HepG2 (cell line): Measurements from ENCODE around the gene NT5DC1. TPM values are rescaled to one million over a fixed set of nuclear protein-coding genes. Genes with fewer than 3 reads are reported as not detected.

Experiments
- BHLHE40 ChIP-seq: IDR thresholded peaks from 2 replicates; pipeline ENCODE4 v1.6.1; 2011; ENCODE audit warnings: low read length, improper control_type of control experiment
- BRD4 ChIP-seq: sonication (generic); formaldehyde crosslinking; IDR thresholded peaks from 2 replicates; pipeline ENCODE4 v1.4.0; 2020; ENCODE audit warnings: missing genetic modification reagents
- CC2D1A ChIP-seq: sonication (generic); formaldehyde crosslinking; IDR thresholded peaks from 2 replicates; pipeline ENCODE4 v1.8.1; 2023; ENCODE audit warnings: mild to moderate bottlenecking, missing genetic modification reagents
- DMAP1 ChIP-seq: IDR thresholded peaks from 2 replicates; pipeline ENCODE4 v1.6.1; 2016
- FOSL2 ChIP-seq: sonication (generic); formaldehyde crosslinking; IDR thresholded peaks from 2 replicates; pipeline ENCODE4 v1.4.0; 2020; ENCODE audit warnings: missing genetic modification reagents
- HOXD1 ChIP-seq: sonication (generic); formaldehyde crosslinking; IDR thresholded peaks from 2 replicates; pipeline ENCODE4 v1.5.0; 2020; ENCODE audit warnings: missing genetic modification reagents
- MBD4 ChIP-seq: IDR thresholded peaks from 2 replicates; pipeline ENCODE4 v1.6.1; 2012; ENCODE audit warnings: low read length, inconsistent platforms, borderline replicate concordance
- MTA3 ChIP-seq: sonication (generic); formaldehyde crosslinking; IDR thresholded peaks from 2 replicates; pipeline ENCODE4 v1.4.0; 2020; ENCODE audit warnings: missing genetic modification reagents
- MXD1 ChIP-seq: sonication (generic); formaldehyde crosslinking; IDR thresholded peaks from 2 replicates; pipeline ENCODE4 v1.4.0; 2020; ENCODE audit warnings: mild to moderate bottlenecking, missing genetic modification reagents
- MXI1 ChIP-seq: IDR thresholded peaks from 3 replicates; pipeline ENCODE4 v1.6.1; 2012; ENCODE audit warnings: low read depth, low read length, inconsistent platforms, borderline replicate concordance
- NCOA5 ChIP-seq: sonication (generic); formaldehyde crosslinking; IDR thresholded peaks from 2 replicates; pipeline ENCODE4 v1.4.0; 2020; ENCODE audit warnings: missing genetic modification reagents
- NFKBIZ ChIP-seq: IDR thresholded peaks from 2 replicates; pipeline ENCODE4 v1.6.1; 2018; ENCODE audit warnings: missing genetic modification reagents, missing compliant biosample characterization
- NFYB ChIP-seq: sonication (generic); formaldehyde crosslinking; IDR thresholded peaks from 2 replicates; pipeline ENCODE4 v1.4.0; 2020; ENCODE audit warnings: missing genetic modification reagents
- RARG ChIP-seq: sonication (generic); formaldehyde crosslinking; IDR thresholded peaks from 2 replicates; pipeline ENCODE4 v1.4.0; 2020; ENCODE audit warnings: low read depth, mild to moderate bottlenecking, missing genetic modification reagents
- RBAK ChIP-seq: sonication (generic); formaldehyde crosslinking; IDR thresholded peaks from 2 replicates; pipeline ENCODE4 v1.5.1; 2020; ENCODE audit warnings: mild to moderate bottlenecking, missing genetic modification reagents
- RCOR2 ChIP-seq: IDR thresholded peaks from 2 replicates; pipeline ENCODE4 v1.6.1; 2016; ENCODE audit warnings: missing biosample characterization, missing genetic modification reagents
- SKI ChIP-seq: fragments of 450-650 bp; IDR thresholded peaks from one replicate; pipeline ENCODE4 v1.6.1; 2018; ENCODE audit warnings: mild to moderate bottlenecking; ENCODE audit not compliant: partially characterized antibody
- TAF1 ChIP-seq: sonication (generic); formaldehyde crosslinking; IDR thresholded peaks from 2 replicates; pipeline ENCODE4 v1.4.0; 2020; ENCODE audit warnings: missing genetic modification reagents
- TCF7L2 ChIP-seq: IDR thresholded peaks from 2 replicates; pipeline ENCODE4 v1.6.1; 2011; ENCODE audit warnings: mild to moderate bottlenecking, low read depth, low read length, moderate library complexity
- ZC3H4 ChIP-seq: sonication (generic); formaldehyde crosslinking; IDR thresholded peaks from 2 replicates; pipeline ENCODE4 v1.4.0; 2020; ENCODE audit warnings: missing genetic modification reagents, borderline replicate concordance
- ZNF20 ChIP-seq: sonication (generic); formaldehyde crosslinking; IDR thresholded peaks from 2 replicates; pipeline ENCODE4 v1.4.0; 2020; ENCODE audit warnings: mild to moderate bottlenecking, moderate library complexity, missing genetic modification reagents
- ZNF207 ChIP-seq: fragments of 450-650 bp; IDR thresholded peaks from 2 replicates; pipeline ENCODE4 v1.6.1; 2016; ENCODE audit warnings: antibody characterized with exemption, borderline replicate concordance
- ZNF33B ChIP-seq: sonication (generic); formaldehyde crosslinking; IDR thresholded peaks from 2 replicates; pipeline ENCODE4 v1.5.1; 2020; ENCODE audit warnings: mild to moderate bottlenecking, missing genetic modification reagents
- ZNF558 ChIP-seq: sonication (generic); formaldehyde crosslinking; IDR thresholded peaks from 2 replicates; pipeline ENCODE4 v1.9.0; 2022; ENCODE audit warnings: mild to moderate bottlenecking, missing genetic modification reagents, borderline replicate concordance
- ZNF570 ChIP-seq: sonication (generic); formaldehyde crosslinking; IDR thresholded peaks from 2 replicates; pipeline ENCODE4 v1.4.0; 2020; ENCODE audit warnings: mild to moderate bottlenecking, missing genetic modification reagents, borderline replicate concordance
- ZNF607 ChIP-seq: sonication (generic); formaldehyde crosslinking; IDR thresholded peaks from 2 replicates; pipeline ENCODE4 v1.5.1; 2020; ENCODE audit warnings: missing genetic modification reagents, mild to moderate bottlenecking, borderline replicate concordance
- ZNF776 ChIP-seq: sonication (generic); formaldehyde crosslinking; IDR thresholded peaks from 2 replicates; pipeline ENCODE4 v1.4.0; 2020; ENCODE audit warnings: mild to moderate bottlenecking, missing genetic modification reagents
- ZSCAN25 ChIP-seq: sonication (generic); formaldehyde crosslinking; IDR thresholded peaks from 2 replicates; pipeline ENCODE4 v1.8.0; 2022; ENCODE audit warnings: mild to moderate bottlenecking, missing genetic modification reagents
- polyA plus RNA-seq, 8 experiments: library from polyadenylated mRNA; depleted of rRNA in 3 of 8; stranded (reverse) in 7 of 8; unstranded in 1 of 8; fragments of >200 nt; fragmentation: Illumina TruSeq in 4 of 8; extraction: Trizol in 4 of 8; gene quantifications; 2 replicates each; pipeline versions ENCODE4 v1.2.1 to v1.2.3, GENCODE V29; 2011 to 2016; ENCODE audit warnings: low read depth in 4 of 8, missing spikeins in 1 of 8, mixed read lengths in 1 of 8; ENCODE audit not compliant: insufficient read depth in 1 of 8
- total RNA-seq, 5 experiments: library from RNA; depleted of rRNA; stranded (reverse); fragments of >200 nt; fragmentation: Illumina TruSeq; extraction: Trizol; gene quantifications; 2 replicates each; pipeline ENCODE4 v1.2.3, GENCODE V29; 2016; ENCODE audit warnings: low read depth in 1 of 5
- TF ChIP-seq, protein P1 (sequence below): IDR thresholded peaks from 2 replicates; pipeline ENCODE4 v1.6.1; 2016; ENCODE audit warnings: low read depth
- TF ChIP-seq, protein P2 (sequence below): sonication (generic); formaldehyde crosslinking; IDR thresholded peaks from 2 replicates; pipeline ENCODE4 v1.4.0; 2020; ENCODE audit warnings: missing genetic modification reagents
- TF ChIP-seq, protein P3 (sequence below): sonication (generic); formaldehyde crosslinking; IDR thresholded peaks from 2 replicates; pipeline ENCODE4 v1.9.0; 2021; ENCODE audit warnings: missing genetic modification reagents, mild to moderate bottlenecking, borderline replicate concordance

Gene NT5DC1
- total and polyA plus RNA-seq, 2 of the 13 experiments (the other 11 are each of a cell fraction or from before 2014, with no cell fraction given), result 27.0 to 56.1 TPM

- TF ChIP-seq ZNF607 (CRISPR knock-in tag), result no peak; the same call in 1 of the 2 replicates
- no peak for TF ChIP-seq NCOA5 (CRISPR knock-in tag)
- no peak for TF ChIP-seq ZNF207
- no peak for TF ChIP-seq HOXD1 (CRISPR knock-in tag)
- no peak for TF ChIP-seq RARG (CRISPR knock-in tag)
- TF ChIP-seq NFYB (CRISPR knock-in tag), result no peak
- TF ChIP-seq, protein P1, sequence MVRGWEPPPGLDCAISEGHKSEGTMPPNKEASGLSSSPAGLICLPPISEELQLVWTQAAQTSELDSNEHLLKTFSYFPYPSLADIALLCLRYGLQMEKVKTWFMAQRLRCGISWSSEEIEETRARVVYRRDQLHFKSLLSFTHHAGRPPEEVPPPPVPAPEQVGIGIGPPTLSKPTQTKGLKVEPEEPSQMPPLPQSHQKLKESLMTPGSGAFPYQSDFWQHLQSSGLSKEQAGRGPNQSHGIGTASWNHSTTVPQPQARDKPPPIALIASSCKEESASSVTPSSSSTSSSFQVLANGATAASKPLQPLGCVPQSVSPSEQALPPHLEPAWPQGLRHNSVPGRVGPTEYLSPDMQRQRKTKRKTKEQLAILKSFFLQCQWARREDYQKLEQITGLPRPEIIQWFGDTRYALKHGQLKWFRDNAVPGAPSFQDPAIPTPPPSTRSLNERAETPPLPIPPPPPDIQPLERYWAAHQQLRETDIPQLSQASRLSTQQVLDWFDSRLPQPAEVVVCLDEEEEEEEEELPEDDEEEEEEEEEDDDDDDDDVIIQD (CRISPR knock-in tag), result no peak
- TF ChIP-seq ZC3H4 (CRISPR knock-in tag), result no peak
- TF ChIP-seq FOSL2, result peak; percentile 46
- no peak for TF ChIP-seq ZSCAN25
- TF ChIP-seq CC2D1A (CRISPR knock-in tag), result no peak
- no peak for TF ChIP-seq ZNF33B (CRISPR knock-in tag)
- no peak; the same call in 2 of the 3 replicates for TF ChIP-seq MXI1
- TF ChIP-seq, protein P2, sequence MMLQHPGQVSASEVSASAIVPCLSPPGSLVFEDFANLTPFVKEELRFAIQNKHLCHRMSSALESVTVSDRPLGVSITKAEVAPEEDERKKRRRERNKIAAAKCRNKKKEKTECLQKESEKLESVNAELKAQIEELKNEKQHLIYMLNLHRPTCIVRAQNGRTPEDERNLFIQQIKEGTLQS (CRISPR knock-in tag), result no peak
- no peak for TF ChIP-seq NFKBIZ (CRISPR knock-in tag)
- TF ChIP-seq, protein P3, sequence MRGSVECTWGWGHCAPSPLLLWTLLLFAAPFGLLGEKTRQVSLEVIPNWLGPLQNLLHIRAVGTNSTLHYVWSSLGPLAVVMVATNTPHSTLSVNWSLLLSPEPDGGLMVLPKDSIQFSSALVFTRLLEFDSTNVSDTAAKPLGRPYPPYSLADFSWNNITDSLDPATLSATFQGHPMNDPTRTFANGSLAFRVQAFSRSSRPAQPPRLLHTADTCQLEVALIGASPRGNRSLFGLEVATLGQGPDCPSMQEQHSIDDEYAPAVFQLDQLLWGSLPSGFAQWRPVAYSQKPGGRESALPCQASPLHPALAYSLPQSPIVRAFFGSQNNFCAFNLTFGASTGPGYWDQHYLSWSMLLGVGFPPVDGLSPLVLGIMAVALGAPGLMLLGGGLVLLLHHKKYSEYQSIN (CRISPR knock-in tag), result no peak
- TF ChIP-seq TAF1 (CRISPR knock-in tag), result peak; percentile 58
- TF ChIP-seq DMAP1 (CRISPR knock-in tag), result peak; percentile 62; the same call in 1 of the 2 replicates
- no peak for TF ChIP-seq SKI
- no peak for TF ChIP-seq ZNF570 (CRISPR knock-in tag)
- TF ChIP-seq MTA3, result no peak
- TF ChIP-seq BHLHE40, result no peak
- TF ChIP-seq MBD4, result no peak
- 0 out of 2 replicates have a peak, but pooled peaks have one; percentile 24 for TF ChIP-seq RCOR2
- TF ChIP-seq MXD1 (CRISPR knock-in tag), result no peak
- no peak for TF ChIP-seq BRD4 (CRISPR knock-in tag)
- TF ChIP-seq RBAK (CRISPR knock-in tag), result no peak
- TF ChIP-seq ZNF20 (CRISPR knock-in tag), result 0 out of 2 replicates have a peak, but pooled peaks have one; percentile 78
- no peak for TF ChIP-seq ZNF776 (CRISPR knock-in tag)
- no peak for TF ChIP-seq ZNF558
- TF ChIP-seq TCF7L2, result no peak
Measured at GRCh38 chr6:116060572-116061283, 39.9 kb upstream of the NT5DC1 start, which contains the start of gene FRK (continued).
